Right forelimb (tissue), 1 donor: ENCODE results near the gene ARVCF.

ENCODE experiments used
- DNase-seq: peaks from one replicate; pipeline ENCODE4 v3.0.0-alpha.2; 2018

Gene ARVCF, protein sequence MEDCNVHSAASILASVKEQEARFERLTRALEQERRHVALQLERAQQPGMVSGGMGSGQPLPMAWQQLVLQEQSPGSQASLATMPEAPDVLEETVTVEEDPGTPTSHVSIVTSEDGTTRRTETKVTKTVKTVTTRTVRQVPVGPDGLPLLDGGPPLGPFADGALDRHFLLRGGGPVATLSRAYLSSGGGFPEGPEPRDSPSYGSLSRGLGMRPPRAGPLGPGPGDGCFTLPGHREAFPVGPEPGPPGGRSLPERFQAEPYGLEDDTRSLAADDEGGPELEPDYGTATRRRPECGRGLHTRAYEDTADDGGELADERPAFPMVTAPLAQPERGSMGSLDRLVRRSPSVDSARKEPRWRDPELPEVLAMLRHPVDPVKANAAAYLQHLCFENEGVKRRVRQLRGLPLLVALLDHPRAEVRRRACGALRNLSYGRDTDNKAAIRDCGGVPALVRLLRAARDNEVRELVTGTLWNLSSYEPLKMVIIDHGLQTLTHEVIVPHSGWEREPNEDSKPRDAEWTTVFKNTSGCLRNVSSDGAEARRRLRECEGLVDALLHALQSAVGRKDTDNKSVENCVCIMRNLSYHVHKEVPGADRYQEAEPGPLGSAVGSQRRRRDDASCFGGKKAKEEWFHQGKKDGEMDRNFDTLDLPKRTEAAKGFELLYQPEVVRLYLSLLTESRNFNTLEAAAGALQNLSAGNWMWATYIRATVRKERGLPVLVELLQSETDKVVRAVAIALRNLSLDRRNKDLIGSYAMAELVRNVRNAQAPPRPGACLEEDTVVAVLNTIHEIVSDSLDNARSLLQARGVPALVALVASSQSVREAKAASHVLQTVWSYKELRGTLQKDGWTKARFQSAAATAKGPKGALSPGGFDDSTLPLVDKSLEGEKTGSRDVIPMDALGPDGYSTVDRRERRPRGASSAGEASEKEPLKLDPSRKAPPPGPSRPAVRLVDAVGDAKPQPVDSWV

DNA sequence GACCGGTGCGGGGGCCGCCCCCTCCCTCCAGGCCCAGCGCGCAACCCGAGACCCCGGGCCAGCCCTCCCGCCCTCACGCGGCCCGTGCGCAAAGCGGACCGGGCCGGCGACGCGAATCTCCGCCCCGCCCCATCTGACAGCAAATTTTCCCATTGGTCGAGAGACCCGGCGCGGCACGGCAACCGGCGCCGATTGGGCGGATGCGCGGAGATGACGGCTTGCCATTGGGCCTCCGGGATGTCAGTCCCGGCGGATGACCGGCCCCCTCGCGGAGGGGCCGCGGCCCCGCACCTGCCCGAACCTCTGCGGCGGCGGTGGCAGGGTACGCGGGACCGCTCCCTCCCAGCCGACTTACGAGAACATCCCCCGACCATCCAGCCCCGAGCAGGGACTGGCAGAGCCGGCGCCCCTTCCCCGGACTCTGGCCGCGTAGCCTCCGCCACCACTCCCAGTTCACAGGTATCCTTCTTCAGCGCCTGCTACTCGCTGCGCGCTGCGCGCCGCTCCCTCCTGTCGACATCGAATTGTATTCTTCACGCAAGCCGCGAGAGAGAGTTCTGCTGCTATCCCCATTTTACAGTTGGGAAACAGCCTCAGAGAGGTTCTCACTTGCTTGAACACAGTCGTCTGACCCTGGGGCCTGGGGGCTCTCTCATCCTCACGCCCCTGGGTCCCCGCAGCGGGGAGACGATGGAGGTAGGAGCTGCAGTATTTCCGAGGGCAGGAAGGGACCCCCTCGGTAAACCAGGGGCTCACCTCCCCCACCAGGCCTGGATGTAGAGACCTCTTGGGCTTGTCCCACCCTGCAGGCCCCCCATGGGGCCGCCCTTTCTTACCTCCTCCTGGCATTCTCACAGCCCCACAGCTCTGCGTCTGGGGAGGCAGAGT is at the start of gene ARVCF:
Gene ARVCF, minus strand, starts transcription at position 90 of the 888 bp plus-strand sequence. CDS start 26,029 bp downstream, outside the sequence.
- peak; percentile 95 for DNase-seq

DNA sequence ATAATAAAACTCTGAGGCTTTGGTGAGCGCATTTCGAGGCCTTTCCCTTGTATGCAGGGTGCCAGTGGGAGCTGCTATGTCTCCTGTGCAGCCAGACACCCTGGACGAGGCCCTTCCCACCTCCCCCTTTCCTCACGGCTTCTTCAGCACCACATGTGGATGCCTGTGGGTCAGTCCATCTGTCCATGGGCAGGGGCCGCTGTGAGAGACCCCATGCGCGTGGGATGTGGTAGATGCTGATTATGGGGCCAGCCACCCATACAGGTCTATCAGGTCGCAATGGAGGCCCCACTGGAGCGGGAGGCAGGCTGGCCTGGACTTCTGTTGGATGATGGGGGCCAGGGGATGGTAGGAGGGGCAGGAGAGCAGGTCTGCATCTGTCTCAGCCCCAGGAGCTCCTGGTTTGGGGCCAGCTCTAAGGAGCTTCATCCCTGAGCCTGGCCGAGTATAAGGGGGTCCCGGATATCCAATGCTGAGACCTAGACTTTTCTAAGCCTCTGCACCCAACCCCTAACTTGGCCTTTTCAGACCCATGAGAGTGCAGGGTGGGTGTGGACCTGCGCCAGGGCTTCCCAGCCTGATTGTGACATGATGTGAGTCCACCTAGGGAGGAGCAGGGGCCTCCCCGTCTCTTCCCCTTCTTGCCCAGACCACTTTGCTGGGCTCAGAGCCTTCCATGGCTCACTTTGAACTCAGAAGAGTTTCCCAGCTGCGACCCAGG is 49.4 kb upstream of the ARVCF start:
- peak; percentile 18 for DNase-seq

DNA sequence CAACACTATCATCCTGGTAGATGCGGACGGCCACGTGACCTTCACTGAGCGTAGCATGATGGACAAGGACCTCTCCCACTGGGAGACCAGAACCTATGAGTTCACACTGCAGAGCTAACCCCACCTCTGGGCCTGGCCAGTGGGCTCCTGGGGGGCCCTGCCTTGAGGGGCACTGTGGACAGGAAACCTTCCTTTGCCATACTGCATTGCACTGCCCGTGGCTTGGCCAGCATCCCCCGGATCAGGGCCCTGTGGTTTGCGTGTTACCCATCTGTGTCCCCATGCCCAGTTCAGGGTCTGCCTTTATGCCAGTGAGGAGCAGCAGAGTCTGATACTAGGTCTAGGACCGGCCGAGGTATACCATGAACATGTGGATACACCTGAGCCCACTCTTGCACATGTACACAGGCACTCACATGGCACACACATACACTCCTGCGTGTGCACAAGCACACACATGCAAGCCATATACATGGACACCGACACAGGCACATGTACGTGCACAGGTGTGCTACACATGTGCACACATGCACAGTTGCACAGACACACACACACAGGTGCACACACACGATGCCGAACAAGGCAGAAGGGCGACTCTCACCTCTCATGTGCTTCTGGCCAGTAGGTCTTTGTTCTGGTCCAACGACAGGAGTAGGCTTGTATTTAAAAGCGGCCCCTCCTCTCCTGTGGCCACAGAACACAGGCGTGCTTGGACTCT is 48.1 kb upstream of the ARVCF start:
- DNase-seq, result peak; percentile 11

DNA sequence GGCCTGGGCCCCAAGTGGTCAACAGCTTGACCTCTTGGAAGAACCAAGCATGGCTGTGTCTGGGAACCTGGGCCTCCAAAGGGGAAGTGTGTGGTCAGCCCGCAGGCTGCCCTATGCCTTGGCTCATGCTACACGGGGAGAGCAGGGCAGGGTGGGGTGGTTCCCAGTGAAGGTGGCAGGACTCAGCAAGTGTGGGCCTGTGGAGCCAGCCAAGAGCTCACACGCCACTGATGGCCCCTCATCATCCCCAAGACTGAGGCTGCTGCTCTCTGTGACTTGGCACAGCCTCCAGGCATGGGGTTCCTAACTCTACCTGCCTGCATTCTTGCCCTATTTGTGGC is 47.5 kb upstream of the ARVCF start:
- DNase-seq, result peak; percentile 22

DNA sequence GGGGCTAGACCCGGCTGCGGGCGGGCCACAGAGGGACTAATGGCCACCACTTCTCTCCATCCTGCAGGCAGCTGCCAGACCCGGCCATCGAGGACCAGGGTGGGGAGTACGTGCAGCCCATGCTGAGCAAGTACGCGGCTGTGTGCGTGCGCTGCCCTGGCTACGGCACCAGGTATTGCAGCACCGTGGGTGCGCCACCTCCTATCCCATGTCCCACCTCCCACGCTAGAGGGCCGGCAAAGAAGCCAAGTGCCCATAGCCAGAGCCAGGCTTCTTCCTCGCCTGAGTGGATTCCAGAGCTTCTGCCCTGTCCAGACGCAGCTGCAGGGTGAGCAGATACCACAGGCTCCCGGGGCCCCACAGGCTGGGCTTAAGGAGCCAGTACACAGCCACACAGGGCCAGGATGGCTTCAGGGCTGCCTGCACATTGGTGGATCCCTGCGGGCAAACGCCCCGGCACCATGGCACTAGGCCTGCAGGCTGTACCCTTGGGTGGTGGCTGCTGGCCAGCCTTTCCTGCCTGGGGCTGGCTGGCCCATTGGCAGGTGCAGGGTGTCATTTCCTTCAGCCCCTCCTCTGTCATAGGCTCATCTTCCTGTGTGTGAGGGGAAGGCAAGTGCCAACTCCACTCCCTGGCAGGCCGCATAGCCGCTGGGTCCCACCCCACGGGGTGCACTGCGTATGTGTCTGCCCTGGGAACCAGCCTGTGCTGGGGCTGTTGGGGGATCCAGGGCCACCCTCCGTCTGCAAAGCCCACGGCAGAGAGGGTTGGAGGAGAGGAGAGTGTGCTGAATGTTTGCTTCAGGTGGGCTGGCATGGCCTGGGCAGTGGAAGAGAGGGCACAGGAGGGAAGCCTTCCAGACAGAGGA is 46.9 kb upstream of the ARVCF start:
- DNase-seq, result peak; percentile 40

DNA sequence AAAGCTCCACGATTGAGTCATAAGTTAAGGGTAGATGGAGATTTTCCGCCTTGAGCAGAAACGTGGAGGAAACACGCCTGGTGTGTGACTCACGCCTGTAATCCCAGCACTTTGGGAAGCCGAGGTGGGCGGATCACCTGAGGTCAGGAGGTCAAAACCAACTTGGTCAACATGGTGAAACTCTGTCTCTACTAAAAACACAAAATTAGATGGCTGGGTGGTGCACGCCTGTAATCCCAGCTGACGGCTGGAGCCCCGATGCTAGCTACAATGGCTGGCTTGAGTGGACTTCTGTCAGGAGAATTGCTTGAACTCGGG is 46.1 kb upstream of the ARVCF start:
- DNase-seq, result no peak

DNA sequence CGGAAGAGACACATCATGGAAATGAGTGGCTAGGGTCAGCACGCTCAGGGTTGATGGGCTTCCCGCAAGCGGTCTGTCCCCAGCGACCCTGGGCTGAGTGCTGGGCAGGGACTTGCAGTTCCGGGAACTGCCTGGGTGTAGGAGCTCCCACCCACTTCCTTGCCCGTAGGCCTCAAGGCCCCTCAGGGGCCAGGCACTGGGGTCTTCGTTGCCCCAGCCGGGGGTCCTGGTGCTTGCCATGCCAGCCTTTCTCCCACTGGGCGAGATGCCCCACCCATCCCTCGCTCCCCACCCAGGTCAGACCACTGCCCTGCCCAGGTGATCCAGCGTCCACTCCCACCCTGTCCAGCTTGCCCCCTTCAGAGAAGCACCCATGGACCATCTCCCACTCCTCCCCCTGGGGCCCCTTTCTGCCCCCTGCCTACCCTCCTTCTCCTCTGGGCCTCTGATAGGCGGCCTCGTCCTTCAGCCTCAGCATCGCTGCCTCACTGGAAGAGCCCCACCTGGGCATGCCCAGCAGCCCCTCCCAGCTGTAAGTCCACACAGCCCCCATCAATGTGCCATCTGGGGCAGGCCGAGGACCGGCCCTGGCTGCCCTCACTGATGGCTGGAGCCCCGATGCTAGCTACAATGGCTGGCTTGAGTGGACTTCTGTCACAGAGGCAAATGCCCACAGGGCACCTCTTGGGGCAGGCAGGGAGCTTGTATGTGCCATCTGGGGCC is 45.6 kb upstream of the ARVCF start:
- DNase-seq, result peak; percentile 42

DNA sequence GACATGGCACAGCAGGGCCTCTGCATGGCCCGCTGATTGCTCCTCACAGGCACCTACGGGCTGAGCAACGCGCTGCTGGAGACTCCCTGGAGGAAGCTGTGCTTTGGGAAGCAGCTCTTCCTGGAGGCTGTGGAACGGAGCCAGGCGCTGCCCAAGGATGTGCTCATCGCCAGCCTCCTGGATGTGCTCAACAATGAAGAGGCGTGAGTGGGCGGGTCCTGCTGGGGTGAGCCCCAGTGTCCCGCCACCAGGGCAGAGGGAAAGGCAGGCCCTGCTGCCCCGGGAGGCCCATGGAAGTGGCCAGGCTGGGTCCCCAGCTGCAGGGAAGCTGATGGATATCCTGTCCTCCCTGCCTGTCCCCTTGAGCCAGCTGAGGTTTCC is 44.8 kb upstream of the ARVCF start:
- DNase-seq, result peak; percentile 35

DNA sequence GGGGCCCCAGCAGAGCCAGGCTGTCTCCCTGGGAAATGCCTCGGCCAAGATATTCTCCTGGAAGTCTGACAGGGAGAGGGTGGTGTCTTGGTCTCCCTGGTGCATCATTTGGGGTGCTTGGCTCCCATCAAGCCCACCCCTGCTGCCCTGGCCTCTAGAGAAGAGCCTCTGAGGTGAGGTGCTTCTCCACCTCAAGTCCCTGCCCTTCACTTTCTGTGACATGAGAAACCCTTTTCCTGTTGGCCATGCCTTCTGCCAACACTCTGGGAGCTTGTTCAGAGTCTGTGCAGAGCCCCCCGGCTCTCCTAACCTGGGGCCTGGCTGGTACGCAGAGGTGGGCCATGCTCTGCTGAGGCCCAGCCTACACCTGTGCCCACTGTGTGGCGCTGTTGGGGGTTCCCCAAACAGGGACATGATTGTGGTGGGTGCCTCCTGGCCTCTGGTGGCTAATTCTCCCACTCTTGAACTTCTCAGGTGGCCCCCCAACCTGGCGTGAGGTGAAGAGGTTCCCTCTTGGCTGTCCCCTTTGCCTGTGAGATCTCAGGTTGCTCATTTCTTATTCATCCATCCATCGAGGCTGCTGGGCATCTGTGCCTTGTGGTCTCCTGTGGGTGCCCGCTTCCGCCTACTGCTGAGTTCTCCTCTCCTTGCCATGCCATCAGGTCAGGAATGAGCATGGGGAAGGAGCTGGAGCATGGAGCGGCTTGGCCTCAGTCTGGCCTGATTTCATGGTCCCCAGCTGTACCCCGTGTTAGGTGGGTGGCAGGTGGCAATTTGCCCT is 44.3 kb upstream of the ARVCF start:
- peak; percentile 33 for DNase-seq

DNA sequence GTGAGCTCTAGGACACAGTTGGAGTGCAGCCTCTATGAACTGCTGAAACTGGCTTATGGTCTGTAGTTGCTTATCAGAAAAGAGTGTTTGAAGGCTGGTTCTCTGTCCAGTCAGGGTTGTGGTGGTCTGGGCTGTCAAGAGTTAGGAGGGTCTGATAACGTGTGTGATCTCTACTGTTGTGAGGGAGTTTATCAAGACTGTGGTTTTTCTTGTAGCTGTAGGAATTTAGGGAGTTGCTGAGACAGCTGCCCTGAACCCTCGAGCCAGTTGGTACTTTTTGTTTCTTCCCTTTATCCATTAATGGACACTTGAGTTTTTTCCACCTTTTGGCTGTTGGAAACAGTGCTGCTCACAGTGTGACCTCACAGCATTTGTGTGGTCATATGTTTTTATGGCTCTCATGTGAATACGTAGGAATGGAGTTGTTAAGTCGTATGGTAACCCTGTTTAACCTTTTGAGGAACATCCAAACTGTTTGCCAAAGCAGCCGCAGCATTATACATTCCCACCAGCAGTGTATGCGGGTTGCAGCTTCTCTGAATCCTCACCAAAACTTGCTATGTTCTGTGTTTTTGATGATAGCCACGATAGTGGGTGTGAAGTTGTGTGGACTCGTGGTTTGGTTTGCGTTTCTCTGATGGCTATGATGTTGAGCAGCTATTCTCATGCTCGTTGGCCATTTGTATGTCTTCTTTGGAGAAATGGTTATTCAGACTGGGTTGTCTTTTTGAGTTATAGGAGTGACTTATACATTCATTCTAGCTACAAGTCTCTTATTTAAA is 42.6 kb upstream of the ARVCF start:
- peak; percentile 11 for DNase-seq

DNA sequence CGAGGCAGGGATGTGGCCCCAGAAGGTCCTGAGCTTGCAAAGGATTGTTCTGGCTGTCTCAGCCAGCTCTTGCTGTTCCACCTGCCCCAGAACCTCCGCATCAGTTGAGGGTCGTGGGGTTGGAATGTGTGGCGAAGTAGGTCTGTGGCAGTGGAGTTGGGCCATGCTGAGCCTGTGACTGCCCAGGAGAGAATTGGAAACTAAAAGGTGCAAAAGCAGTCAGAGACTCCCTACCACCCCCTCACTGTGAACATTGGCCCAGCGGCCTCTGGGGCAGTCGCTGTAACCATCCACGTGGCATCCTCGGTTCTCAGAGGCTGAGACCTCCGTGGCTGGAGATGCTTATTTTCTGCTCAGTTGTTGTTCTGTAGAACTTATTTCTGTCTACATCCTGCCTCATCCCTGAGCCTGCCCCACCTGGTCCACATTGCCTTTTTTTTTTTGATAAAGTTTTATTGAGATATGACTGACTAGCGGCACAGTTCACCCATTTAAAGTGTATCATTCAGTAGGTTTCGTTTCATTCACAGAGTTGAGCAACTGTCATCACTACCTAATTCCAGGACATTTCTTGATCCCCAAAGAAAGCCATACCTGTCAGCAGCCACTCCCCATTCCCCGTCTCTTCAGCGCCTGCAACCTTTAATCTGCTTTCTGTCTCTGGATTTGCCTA is 41.1 kb upstream of the ARVCF start:
- peak; percentile 19 for DNase-seq

DNA sequence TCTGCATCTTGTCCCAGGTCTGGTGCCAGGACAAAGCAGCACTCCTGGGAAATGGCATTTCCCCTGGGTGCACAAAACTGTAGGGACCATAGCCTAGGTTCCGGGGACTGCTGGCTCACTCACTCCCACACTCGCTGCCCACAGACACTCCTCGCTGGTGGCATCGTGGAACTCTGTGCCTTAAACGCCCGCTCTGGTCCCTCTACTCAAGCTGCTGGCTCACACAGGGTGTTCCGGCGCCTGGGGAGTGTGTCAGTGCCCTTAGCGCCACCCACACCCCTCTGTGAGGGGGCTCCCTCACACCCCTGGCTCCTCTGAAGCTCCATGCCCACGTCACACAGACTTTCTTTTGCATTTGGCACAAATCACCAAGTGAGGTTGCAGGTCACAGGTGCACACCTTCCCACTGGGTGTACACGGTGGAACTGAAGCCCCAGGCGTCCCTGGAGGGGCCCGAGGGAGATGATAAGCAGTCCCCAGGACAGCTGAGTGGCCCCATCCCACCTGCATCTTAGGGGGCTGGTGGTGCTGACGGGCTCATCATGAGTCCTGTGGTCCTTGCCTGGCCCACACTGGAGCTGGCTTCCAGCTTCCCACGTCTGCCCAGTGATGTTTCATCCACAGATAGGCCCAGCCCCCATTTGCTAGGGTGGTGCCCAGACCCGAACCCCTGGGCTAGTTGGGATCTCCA is 40.2 kb upstream of the ARVCF start:
- peak; percentile 12 for DNase-seq

DNA sequence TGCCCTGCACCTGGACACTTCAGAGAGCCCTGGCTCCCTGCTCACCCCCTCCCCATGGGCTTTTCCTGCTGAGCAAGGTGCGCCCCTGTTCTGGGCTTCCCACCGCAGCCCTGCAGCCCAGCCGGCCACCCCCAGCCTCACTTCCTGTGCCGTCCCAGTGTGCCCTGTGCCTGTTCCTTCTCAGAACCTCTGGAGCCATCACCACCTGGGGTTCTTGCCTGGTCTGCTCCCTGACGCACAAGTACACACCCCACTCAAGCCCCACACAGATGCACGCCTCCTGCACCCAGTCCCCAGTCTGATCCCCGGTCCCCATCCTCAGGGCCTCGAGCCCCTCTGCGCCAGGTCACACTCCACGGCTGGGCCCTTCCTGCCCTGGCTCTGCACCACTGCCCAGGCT is 39.5 kb upstream of the ARVCF start:
- peak; percentile 13 for DNase-seq

DNA sequence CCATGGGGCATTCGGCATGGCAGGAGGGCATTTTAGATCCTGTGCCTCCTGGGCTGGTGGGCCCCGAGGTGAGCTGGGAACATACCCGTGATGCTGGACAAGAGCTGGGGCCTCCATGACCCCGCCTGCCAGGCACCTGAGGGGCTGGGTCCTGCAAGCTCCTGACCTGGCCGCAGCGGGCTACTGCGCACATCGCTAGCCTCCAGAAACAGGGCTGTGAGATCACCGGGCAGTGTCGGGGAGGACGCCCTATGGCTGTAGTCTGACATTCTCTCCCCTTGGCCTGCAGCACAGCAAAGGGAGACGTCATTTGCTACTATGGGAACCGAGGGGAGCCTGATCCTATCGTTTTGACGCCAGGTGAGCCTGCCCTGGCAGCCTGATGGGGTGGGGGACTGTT is 39.0 kb upstream of the ARVCF start:
- peak; percentile 17 for DNase-seq

DNA sequence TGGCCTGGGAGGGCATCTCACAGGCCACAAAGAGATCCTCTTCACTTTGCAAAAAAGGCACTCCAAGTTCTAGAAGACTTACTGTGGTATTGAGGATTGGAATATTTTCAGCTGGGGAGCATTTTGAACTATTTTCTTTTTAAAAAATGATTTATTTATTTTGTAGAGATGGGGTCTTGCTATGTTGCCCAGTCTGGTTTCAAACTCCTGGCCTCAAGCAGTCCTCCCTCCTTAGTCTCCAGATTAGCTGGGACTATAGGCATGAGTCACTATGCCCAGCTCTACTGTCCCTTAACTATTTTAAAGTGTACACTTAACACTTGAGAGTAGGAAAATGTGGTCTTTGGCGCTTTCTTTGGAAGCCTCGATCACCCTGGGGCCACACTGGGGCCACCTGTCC is 38.5 kb upstream of the ARVCF start:
- no peak for DNase-seq

DNA sequence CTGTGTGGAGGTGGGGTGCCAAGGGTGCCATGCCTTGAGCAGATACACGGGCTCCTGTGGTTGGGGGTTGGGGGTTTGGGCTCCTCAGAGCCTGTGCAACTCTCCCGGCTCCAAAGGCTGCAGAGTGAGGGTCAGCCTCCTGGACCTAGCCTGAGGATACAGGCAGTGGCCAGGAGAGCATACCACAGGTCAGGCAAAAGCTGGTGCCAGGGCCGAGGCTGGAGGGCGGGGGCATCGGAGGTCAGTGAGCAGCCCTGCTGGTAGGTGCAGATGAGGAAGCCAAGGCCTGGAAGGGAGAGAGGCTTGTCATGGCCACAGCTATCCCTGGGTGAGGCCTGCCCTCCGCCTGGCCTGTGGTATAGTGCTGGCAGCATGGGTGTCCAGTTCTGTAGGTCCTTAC is 37.9 kb upstream of the ARVCF start:
- DNase-seq, result peak; percentile 27

DNA sequence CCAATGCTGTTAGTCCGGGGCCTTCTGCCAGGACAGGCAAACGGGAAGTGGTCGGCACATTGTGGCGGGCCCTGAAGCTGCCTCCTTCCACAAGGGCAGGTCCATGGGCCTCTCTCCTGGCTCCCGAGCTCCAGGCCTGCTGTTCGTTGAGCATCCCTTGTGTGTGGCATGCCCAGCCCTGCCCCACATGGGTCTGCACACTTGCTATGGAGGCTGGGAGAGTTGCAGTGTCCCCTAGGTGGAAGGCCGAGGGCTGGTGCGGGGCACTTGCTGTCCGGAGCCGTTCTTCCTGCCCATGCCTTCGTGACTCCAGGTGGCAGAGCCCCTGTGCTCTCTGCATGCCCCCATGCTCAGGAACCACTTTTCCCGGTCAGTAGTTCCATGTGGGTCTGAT is 37.4 kb upstream of the ARVCF start:
- no peak for DNase-seq
